ENCODE results near the gene EFHD2.

The EFHD2 gene

DNA sequence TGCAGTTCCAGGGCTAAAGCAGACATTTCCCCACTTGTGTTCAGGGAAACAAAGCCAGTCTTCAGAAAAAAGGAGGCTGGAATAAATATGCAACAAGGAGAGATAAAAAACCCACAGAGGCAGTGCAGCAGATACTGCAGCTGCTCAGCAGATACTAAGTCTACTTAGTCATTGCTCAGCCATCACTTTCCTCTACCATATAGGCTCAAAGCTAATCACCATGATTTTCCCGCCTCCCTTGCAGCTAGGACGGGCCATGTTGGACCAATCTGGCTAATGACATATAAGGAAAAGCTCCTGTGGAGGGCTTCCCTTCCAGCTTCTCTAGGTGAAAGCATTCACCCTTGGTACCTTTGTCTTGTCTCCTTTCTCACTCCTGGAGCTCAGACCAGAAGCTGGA lies 10.0 kb upstream of the EFHD2 start:
- DNase-seq (ENCODE audit: extremely low spot score), result no peak
- ChIA-PET POLR2A (no interaction called here), CTCF (interaction anchor here (1.3 to 1.9 kb wide), 3 partner anchors 13 to 65 kb away, joined by 3 to 4 read pairs (median 3); no protein-coding TSS in a partner anchor)
- TF ChIP-seq, protein P1, sequence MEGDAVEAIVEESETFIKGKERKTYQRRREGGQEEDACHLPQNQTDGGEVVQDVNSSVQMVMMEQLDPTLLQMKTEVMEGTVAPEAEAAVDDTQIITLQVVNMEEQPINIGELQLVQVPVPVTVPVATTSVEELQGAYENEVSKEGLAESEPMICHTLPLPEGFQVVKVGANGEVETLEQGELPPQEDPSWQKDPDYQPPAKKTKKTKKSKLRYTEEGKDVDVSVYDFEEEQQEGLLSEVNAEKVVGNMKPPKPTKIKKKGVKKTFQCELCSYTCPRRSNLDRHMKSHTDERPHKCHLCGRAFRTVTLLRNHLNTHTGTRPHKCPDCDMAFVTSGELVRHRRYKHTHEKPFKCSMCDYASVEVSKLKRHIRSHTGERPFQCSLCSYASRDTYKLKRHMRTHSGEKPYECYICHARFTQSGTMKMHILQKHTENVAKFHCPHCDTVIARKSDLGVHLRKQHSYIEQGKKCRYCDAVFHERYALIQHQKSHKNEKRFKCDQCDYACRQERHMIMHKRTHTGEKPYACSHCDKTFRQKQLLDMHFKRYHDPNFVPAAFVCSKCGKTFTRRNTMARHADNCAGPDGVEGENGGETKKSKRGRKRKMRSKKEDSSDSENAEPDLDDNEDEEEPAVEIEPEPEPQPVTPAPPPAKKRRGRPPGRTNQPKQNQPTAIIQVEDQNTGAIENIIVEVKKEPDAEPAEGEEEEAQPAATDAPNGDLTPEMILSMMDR (IDR thresholded peaks at IDR 0.05; ENCODE audit: control extremely low read depth, extremely low read depth, low read depth, missing control alignments), result no peak

DNA sequence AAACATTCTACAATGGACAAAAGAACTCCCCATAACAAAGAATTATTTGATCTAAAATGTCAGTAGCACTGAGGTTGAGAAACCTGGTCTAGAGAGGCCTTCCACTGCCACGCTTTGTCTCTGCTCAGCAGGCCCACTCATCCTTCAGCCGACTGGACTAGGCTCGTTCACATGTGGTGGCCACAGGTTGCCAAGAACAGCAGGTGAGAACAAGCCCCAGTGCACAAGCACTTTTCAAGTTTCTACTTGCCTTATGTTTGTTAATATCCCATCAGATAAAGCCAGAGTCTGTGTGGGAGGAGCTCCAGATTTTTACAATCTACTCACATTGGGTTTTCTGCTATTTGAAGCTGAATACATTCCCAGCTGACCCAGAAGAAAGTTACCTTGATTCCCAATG lies 9.1 kb upstream of the EFHD2 start:
- TF ChIP-seq, protein P1 (IDR thresholded peaks at IDR 0.05; ENCODE audit: control extremely low read depth, extremely low read depth, low read depth, missing control alignments), result no peak
- CTCF ChIA-PET, result interaction anchor here (1.2 to 1.6 kb wide), 4 partner anchors 9 to 77 kb away, joined by 3 to 8 read pairs (median 4); no protein-coding TSS in a partner anchor
- POLR2A ChIA-PET, result no interaction called here
- no peak for DNase-seq (ENCODE audit: extremely low spot score)

DNA sequence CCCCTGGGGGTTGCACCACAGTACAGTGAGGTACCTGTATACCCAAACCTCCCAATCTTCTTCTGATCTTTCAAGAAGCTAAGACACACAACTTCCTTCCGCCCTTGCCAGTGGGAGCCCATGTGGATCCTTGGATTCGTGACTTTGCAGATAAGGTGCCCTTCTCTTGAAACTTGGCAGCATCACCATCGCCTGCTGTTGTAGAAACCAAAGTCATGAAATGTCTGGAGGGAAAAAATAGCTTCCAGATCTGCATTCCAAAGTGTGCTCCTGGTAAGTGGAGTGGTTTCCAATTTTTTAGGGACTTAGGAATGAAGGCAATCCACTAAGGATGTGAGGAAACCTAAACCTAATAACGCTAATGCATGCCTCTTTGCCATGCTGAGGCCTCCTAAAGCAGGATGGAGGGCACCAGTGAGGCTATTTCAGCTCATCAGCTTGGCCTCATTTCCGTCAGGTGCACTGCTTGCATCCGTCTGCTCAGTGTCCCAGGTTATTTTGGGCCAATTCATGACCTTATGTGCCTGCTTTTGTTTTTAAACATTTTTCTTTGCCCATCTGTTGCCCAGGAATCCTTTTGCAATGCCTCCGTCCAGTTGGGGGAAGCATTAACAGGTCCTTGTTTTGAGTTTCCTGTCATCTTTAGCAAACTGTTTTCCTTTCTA lies 8.2 kb upstream of the EFHD2 start:
- POLR2A ChIA-PET, result no interaction called here
- CTCF ChIA-PET, result interaction anchor here (1.2 to 1.6 kb wide), 3 partner anchors 10 to 78 kb away, joined by 3 to 8 read pairs (median 4); no protein-coding TSS in a partner anchor
- TF ChIP-seq, protein P1 (IDR thresholded peaks at IDR 0.05; ENCODE audit: control extremely low read depth, extremely low read depth, low read depth, missing control alignments), result no peak
- no peak for DNase-seq (ENCODE audit: extremely low spot score)

DNA sequence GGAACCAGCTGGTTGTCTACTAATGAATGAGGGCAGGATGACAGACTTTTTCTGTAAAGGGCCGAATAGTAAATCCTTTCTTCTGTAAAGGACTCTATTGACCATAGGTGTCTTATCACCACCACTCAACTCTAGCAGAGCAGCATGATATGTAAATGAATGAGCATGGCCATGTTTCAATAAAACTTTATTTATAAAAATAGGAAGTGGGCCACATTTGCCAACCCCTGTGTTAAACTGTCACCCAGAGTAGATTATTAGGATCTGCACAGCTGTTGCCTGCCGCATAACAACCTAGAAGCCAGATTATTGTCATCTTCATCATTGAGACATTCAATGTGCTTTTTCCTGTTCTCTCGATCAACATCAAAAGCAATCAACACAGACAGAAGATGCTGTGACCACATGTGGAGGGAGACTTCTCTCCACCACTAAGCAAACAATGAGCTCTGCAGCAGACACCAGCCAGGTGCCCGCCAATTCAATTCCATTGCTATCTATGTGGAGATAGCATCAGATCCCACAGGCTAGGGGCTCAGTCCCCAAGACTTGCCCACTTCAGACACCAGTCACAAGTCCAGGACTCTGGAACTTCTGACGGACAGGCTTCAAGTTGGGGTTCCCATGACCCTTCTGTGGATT lies 6.8 kb upstream of the EFHD2 start:
- ChIA-PET POLR2A (no interaction called here), CTCF (interaction anchor here (1.2 kb wide), 1 partner anchor 28 kb away, joined by 3 read pairs; no protein-coding TSS in a partner anchor)
- DNase-seq (ENCODE audit: extremely low spot score), result no peak
- TF ChIP-seq, protein P1 (IDR thresholded peaks at IDR 0.05; ENCODE audit: control extremely low read depth, extremely low read depth, low read depth, missing control alignments), result no peak

DNA sequence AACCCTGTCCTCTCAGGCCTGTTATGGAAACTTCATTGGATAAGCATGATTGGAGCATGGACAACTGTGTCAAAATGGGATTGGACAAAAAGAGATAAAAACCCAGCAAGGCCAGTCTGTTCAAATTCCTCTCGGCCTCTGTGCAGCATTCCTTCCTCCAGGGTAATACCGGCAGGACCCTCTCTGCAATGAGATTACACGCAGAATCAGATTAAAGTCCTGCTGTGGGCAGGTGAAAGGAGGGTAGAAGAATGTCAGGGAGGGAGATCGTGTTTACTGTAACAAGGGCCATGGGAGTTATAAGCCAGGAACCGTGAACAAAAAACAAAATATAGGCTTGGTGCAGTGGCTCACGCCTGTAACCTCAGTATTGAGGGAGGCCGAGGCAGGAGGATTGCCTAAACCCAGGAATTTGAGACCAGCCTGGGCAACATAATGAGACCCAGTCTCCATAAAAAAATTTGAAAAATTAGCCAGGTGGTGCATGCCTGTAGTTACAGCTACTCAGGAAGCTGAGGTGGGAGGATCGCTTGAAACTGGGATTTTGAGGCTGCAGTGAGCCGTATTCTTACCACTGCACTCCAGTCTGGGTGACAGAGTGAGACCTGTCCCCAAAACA lies 5.6 kb upstream of the EFHD2 start:
- TF ChIP-seq, protein P1 (IDR thresholded peaks at IDR 0.05; ENCODE audit: control extremely low read depth, extremely low read depth, low read depth, missing control alignments), result no peak
- POLR2A ChIA-PET, result no interaction called here
- CTCF ChIA-PET, result interaction anchor here (1.2 kb wide), 1 partner anchor 27 kb away, joined by 3 read pairs; no protein-coding TSS in a partner anchor
- no peak for DNase-seq (ENCODE audit: extremely low spot score)

DNA sequence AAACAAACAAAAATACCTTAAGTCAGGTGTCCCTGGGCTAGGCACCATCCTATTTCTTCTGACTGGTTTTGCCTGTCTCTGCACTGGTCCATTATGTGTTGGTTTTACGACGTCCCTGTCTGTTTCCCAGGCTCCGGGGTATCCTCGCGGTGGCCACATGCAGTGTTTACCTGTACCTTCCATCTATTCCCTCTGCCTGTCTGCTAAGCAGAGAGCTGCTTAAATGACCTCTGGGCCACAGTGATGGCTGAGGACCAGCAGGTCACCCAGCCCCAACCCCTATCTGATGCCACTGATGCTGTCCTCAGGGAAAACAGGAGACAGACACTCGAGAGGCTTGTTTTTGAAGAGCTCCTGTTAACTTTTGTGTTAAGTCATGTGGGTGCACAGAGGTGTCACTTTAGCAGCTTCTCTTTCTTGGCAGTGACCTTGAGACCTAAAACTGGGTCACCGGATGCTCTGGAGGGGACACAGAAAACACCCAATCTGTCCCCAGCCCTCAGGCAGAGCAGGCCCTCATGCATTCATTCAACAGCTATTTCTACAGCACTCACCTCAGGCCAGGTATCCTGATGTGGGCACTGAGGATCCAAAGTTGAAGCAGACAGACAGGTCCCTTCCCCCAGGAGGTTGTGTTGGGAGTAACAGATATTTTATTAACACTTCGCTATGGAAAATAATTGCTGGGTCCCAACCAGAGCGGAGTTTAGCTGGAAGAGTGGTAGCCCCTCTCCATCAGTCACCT lies 4.4 kb upstream of the EFHD2 start:
- TF ChIP-seq, protein P1 (IDR thresholded peaks at IDR 0.05; ENCODE audit: control extremely low read depth, extremely low read depth, low read depth, missing control alignments), result no peak
- ChIA-PET CTCF (interaction anchor here (1.0 to 2.3 kb wide), 5 partner anchors 10 to 82 kb away, joined by 3 to 11 read pairs (median 4); no protein-coding TSS in a partner anchor), POLR2A (no interaction called here)
- no peak for DNase-seq (ENCODE audit: extremely low spot score)
